ENCODE data around the gene CAMK2A. TPM values are rescaled to one million over a fixed set of nuclear protein-coding genes. Genes with fewer than 3 reads are reported as not detected.
A peak's percentile ranks its signal among the peaks of the same experiment; 100 is the strongest.

Gene CAMK2A
- total RNA-seq, 6 experiments from 2014 or later = 0.09 to 0.64 (median 0.18) TPM

- Mint-ChIP-seq H3K27ac (no peak overlapping the region), H3K36me3 (ENCODE audit: low read depth) (no peaks in the 10 kb centered on the region), H3K9me3 (no peaks in the 10 kb centered on the region), H3K4me1 (ENCODE audit: low read depth) (peaks cover 32% of the 10 kb centered on the region), H3K4me3 (no peak overlapping the region), H3K27me3 (ENCODE audit: insufficient read depth) (peaks cover 2% of the 10 kb centered on the region; the same call in 1 of the 2 replicates)
- DNase-seq = no peak
- no peak for TF ChIP-seq CTCF (IDR thresholded peaks at IDR 0.05)
Measured at GRCh38 chr5:150257424-150257823, 32.1 kb downstream of the CAMK2A start.

DNA sequence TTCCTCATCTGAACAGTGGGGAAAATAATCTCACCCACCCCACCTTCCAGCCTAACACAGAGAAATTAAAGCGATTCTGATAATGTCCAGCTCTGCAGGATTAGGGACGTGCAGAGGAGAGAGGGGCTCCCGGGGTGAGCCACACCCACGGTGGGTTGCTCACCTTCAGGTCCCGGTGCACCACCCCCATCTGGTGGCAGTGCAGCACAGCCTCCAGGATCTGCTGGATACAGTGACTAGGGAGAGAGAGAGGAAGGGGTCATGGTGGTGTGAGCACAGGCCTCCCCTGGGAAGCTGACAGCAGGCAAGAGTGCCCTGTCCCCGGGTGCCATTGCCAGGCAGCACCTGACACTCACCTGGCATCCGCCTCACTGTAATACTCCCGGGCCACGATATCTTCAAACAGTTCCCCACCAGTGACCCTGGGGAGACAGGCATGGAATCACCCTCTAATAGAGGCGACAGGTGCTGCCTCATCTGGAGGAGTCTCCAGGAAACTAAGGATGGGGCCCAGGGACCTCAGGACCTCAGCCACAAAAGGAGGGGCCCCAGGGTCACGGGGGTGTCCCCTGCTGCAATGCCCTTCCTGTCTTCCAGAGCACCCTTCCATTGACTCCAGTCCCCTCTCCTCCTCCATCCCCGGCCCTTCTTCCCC lies 33.0 kb downstream of the CAMK2A start:
- Mint-ChIP-seq H3K36me3 (ENCODE audit: low read depth) (no peaks in the 10 kb centered on the region), H3K27ac (no peak overlapping the region), H3K27me3 (ENCODE audit: insufficient read depth) (peaks cover 2% of the 10 kb centered on the region; the same call in 1 of the 2 replicates), H3K4me1 (ENCODE audit: low read depth) (peaks cover 23% of the 10 kb centered on the region), H3K4me3 (no peak overlapping the region), H3K9me3 (no peaks in the 10 kb centered on the region)
- no peak for DNase-seq
- 0 out of 2 replicates have a peak, but pooled peaks have one; percentile 19 for TF ChIP-seq CTCF (IDR thresholded peaks at IDR 0.05)

DNA sequence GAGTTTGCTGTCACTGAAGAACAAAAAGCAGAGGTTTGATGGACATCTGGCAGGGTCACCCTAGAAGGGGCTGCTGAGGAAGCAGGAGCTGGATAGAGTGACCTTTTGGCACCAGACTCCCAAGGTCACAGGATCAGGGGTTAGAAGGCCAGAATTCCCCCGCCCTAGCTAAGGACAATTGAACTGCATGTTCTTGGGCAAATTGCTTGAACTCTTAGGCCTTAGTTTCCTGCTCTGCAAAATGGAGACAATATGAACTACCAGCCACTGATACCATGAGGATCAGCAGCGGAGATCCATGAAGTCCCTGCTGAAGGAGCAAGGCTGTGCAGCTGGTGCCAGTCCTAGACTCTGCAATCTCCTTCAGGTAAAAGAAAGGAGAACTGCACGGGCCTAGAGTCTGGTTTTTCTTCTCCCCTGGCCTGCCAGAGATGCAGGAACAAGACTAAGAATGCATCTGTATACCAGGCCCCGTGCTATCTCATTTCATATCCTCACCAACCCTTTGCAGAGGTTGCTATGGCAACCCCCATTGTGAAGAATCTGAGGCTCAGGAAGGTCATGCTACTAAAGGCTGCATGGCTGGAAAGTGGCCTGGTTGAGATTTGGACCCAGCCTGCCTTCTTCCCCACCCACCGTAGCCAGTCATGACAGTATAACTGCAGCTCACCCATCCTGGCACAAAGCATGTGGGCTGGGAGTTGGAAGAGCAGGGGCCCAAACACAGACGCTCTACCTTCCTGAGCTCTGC lies 33.7 kb downstream of the CAMK2A start:
- H3K4me1 Mint-ChIP-seq (ENCODE audit: low read depth) = peaks cover 16% of the 10 kb centered on the region; the same call in 1 of the 2 replicates
- no peak for DNase-seq
- no peaks in the 10 kb centered on the region for H3K9me3 Mint-ChIP-seq
- no peak for TF ChIP-seq CTCF (IDR thresholded peaks at IDR 0.05)
- H3K27me3 Mint-ChIP-seq (ENCODE audit: insufficient read depth) = peaks cover 2% of the 10 kb centered on the region; the same call in 1 of the 2 replicates
- H3K27ac Mint-ChIP-seq = no peak overlapping the region
- H3K36me3 Mint-ChIP-seq (ENCODE audit: low read depth) = no peaks in the 10 kb centered on the region
- no peak overlapping the region for H3K4me3 Mint-ChIP-seq

DNA sequence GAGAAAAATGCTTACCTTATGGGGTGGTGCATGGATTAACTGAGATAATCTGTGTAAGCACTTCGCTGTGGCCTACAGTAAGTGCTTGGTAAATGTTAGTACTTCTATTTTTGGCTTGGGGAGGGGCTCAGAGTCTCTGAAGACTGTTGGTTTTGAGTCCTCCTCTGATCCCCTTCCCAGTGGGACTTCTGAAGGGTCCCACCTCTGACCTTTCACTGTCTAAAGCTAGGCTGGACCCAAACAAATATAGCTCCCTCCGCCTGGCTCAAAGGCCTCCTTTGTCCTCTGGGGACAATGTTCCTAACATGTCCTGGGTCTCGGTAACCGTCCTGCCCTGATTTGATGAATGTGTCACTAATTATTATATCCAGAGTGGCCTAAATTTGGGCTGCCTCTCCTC lies 34.8 kb downstream of the CAMK2A start:
- H3K4me3 Mint-ChIP-seq = no peak overlapping the region
- no peak for TF ChIP-seq CTCF (IDR thresholded peaks at IDR 0.05)
- H3K27me3 Mint-ChIP-seq (ENCODE audit: insufficient read depth) = peaks cover 2% of the 10 kb centered on the region; the same call in 1 of the 2 replicates
- peaks cover 12% of the 10 kb centered on the region; the same call in 1 of the 2 replicates for H3K4me1 Mint-ChIP-seq (ENCODE audit: low read depth)
- no peak for DNase-seq
- no peak overlapping the region for H3K27ac Mint-ChIP-seq
- no peaks in the 10 kb centered on the region for H3K9me3 Mint-ChIP-seq
- no peaks in the 10 kb centered on the region for H3K36me3 Mint-ChIP-seq (ENCODE audit: low read depth)

- Mint-ChIP-seq H3K9me3 (no peaks in the 10 kb centered on the region), H3K4me3 (no peak overlapping the region), H3K36me3 (ENCODE audit: low read depth) (no peaks in the 10 kb centered on the region), H3K27me3 (ENCODE audit: insufficient read depth) (peaks cover 2% of the 10 kb centered on the region; the same call in 1 of the 2 replicates), H3K27ac (no peak overlapping the region), H3K4me1 (ENCODE audit: low read depth) (peaks cover 12% of the 10 kb centered on the region; the same call in 1 of the 2 replicates)
- no peak for DNase-seq
- TF ChIP-seq CTCF (IDR thresholded peaks at IDR 0.05) = no peak
Measured at GRCh38 chr5:150254363-150254762, 35.2 kb downstream of the CAMK2A start.

All from HFFc6 (cell line).